Vagina (tissue), 2 donors: Measurements from ENCODE around the gene SLX4.

Source experiments
- CTCF ChIP-seq, 3 experiments: fragments of 450-650 bp in 2 of 3; fragments of 200-600 bp in 1 of 3; sonication (generic) in 1 of 3; IDR thresholded peaks; one replicate each; pipeline ENCODE4 v1.5.1; 2017 to 2019; ENCODE audit warnings: antibody characterized with exemption in 3 of 3, mild to moderate bottlenecking in 2 of 3, moderate library complexity in 2 of 3
- POLR2AphosphoS5 ChIP-seq, 2 donors: sonication (generic); formaldehyde crosslinking; IDR thresholded peaks; one replicate each; pipeline ENCODE4 v1.9.0; 2017; ENCODE audit warnings: antibody characterized with exemption in 2 of 2, mild to moderate bottlenecking in 2 of 2, low read depth in 1 of 2; ENCODE audit not compliant: insufficient read depth in 1 of 2

- TF ChIP-seq CTCF (IDR thresholded peaks at IDR 0.05), result no peak
- no peak for TF ChIP-seq POLR2AphosphoS5 (IDR thresholded peaks at IDR 0.05; ENCODE audit: insufficient read depth in 1 of 2, low read depth in 1 of 2)
Measured at GRCh38 chr16:3608069-3608468, 3.3 kb downstream of the SLX4 start.
